Measurements from ENCODE around the gene FBRSL1.

DNA sequence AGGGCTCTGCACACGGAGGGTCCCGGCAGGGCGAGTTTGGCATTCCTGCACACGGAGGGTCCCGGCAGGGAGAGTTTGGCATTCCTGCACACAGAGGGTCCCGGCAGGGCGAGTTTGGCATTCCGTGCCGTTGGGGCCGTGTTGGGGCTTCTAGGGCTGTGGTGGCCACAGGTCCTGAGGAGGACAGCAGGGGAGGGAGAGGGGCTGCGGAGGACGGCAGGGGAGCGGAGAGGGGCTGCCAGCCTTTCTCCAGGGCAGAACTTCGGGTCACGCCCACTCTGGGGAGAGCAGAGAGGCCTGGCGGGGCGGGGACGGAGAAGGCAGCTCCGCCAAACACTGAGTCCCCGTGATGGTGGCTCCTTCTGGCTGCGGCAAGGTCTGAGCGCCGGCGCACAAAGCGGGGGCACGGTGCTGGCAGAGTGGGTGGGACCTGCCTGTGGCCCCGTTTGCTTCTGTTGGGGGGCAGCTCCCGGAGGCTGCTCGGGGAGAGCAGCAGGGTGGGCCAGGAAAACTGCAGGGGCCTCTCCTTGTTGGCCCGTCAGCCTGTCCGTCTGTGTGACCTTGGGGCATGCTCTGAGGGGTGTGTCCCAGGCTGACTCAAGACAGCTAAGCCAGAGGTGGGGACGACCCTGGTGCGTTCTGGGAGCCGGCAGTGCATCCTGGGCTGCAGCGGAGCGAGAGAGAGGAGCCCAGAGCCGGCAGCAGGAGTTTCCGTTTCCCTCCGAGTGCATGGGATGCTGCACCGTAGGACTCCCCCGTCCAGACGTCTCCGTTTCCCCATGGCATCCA, 60.3 kb downstream of the FBRSL1 start:
- TF ChIP-seq, protein P1, sequence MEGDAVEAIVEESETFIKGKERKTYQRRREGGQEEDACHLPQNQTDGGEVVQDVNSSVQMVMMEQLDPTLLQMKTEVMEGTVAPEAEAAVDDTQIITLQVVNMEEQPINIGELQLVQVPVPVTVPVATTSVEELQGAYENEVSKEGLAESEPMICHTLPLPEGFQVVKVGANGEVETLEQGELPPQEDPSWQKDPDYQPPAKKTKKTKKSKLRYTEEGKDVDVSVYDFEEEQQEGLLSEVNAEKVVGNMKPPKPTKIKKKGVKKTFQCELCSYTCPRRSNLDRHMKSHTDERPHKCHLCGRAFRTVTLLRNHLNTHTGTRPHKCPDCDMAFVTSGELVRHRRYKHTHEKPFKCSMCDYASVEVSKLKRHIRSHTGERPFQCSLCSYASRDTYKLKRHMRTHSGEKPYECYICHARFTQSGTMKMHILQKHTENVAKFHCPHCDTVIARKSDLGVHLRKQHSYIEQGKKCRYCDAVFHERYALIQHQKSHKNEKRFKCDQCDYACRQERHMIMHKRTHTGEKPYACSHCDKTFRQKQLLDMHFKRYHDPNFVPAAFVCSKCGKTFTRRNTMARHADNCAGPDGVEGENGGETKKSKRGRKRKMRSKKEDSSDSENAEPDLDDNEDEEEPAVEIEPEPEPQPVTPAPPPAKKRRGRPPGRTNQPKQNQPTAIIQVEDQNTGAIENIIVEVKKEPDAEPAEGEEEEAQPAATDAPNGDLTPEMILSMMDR (conservative IDR thresholded peaks at IDR 0.05; ENCODE audit: low read depth, low read length), result no peak
- TF ChIP-seq EZH2 (IDR thresholded peaks at IDR 0.05; ENCODE audit: borderline replicate concordance, low read depth, low read length, poor library complexity, severe bottlenecking), result no peak
